ENCODE measurements around the gene ABHD16B. TPM values are rescaled to one million over a fixed set of nuclear protein-coding genes. Genes with fewer than 3 reads are reported as not detected.

Gene ABHD16B
- total RNA-seq, 2 experiments from 2014 or later, result not detected

DNA sequence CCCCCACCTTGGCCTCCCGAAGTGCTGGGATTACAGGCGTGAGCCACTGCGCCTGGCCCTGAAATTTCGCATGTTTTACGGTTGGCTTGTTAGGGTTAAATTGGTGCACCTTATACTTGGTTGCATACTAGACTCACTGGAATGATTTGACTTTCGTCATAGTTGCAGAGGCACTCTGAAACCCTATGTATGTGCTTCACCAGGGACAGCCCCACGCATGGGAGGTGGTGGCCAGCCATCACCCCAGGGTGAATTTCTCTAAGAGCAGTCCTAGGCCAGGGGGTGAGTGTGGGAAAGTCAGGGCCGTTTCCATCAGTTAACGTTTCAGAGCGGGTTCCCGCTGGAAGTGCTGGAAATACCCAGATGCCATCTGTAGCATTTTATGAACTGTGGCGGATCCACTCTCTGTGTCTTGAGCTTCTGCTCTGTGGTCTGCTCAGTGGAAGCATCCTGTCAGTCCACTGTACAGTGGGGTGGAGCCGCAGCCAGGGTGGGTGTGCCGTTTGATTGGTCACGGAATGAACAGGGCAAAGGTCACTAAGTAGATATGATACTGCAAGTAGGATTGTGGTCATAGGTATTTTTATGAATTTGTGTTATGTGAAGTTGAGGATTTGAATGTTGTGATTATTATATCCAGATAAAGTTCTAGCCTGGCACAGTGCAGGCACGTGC lies 46.8 kb downstream of the ABHD16B start:
- H3K4me1 Mint-ChIP-seq (ENCODE audit: low read depth), result peaks cover 39% of the 10 kb centered on the region
- ATAC-seq (no peak), DNase-seq (no peak)
- POLR2A ChIA-PET, result no interaction called here
- no peak overlapping the region for H3K27ac Mint-ChIP-seq
- no peak overlapping the region for H3K4me3 Mint-ChIP-seq
- intact Hi-C loops (cut with micrococcal nuclease), result no loop called here
- CTCF ChIA-PET, result interaction anchor here (3.0 kb wide), 1 partner anchor 66 kb away, joined by 14 read pairs; no protein-coding TSS in a partner anchor
- no peak for TF ChIP-seq CTCF (IDR thresholded peaks at IDR 0.05)
- no peaks in the 10 kb centered on the region for H3K9me3 Mint-ChIP-seq
- H3K36me3 Mint-ChIP-seq (ENCODE audit: low read depth), result peaks cover 13% of the 10 kb centered on the region
- H3K27me3 Mint-ChIP-seq, result no peaks in the 10 kb centered on the region

DNA sequence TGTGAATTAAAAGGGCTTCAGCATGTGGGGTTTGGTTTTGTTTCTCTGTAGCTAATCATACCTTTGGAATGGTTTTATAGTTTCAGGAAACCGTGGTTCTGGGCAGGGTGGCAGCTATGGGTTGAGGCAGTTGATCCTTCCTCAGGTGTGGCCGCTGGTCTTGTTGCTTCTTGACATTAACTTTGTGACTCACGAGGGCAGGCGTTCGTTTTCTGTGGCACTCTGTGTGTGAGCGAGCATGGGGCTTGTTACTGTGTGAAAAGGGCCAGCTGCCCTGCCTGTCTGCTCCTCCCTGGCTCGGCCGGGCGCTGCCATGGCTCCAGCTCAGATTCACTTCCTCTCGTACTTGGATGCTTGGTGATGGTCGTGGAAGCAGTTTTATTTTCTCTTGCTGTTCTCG lies 49.9 kb downstream of the ABHD16B start:
- POLR2A ChIA-PET, result interaction anchor here (0.7 to 0.8 kb wide), 2 partner anchors 10 to 40 kb away, joined by 3 to 4 read pairs; no protein-coding TSS in a partner anchor
- TF ChIP-seq CTCF (IDR thresholded peaks at IDR 0.05), result no peak
- Mint-ChIP-seq H3K27me3 (no peaks in the 10 kb centered on the region), H3K27ac (peak overlapping the region; percentile 3), H3K36me3 (ENCODE audit: low read depth) (peaks cover 20% of the 10 kb centered on the region), H3K4me3 (no peak overlapping the region), H3K9me3 (no peaks in the 10 kb centered on the region), H3K4me1 (ENCODE audit: low read depth) (peaks cover 38% of the 10 kb centered on the region)
- intact Hi-C loops (cut with micrococcal nuclease), result no loop called here
- peak; percentile 27 for ATAC-seq
- CTCF ChIA-PET, result interaction anchor here (1.7 to 2.5 kb wide), 2 partner anchors 62 to 128 kb away, joined by 6 to 14 read pairs; no protein-coding TSS in a partner anchor
- DNase-seq, result no peak

Other genes with a start within 250 kb of the ABHD16B start
- 10 to 100 TPM; 16.2 to 16.3 TPM for gene GMEB2, start 234.4 kb upstream of the ABHD16B start, total RNA-seq
- gene STMN3, start 208.1 kb upstream of the ABHD16B start, total RNA-seq, result 10 to 100 TPM; 17.8 to 18.4 TPM
- 10 to 100 TPM; 37.4 to 39.1 TPM for gene RTEL1, start 203.2 kb upstream of the ABHD16B start, total RNA-seq
- gene TNFRSF6B, start 164.8 kb upstream of the ABHD16B start, total RNA-seq, result not detected
- gene ARFRP1, start 153.5 kb upstream of the ABHD16B start, total RNA-seq, result 10 to 100 TPM; 41.7 to 44.2 TPM
- 10 to 100 TPM; 22.4 to 22.5 TPM for gene ZGPAT, start 153.5 kb upstream of the ABHD16B start, total RNA-seq
- 10 to 100 TPM; 15.5 to 16.8 TPM for gene LIME1, start 124.8 kb upstream of the ABHD16B start, total RNA-seq
- 10 to 100 TPM; 38.5 to 39.8 TPM for gene SLC2A4RG, start 121.7 kb upstream of the ABHD16B start, total RNA-seq
- gene ZBTB46, start 30.2 kb upstream of the ABHD16B start, total RNA-seq, result under 1 TPM; 0.31 to 0.38 TPM
- 10 to 100 TPM; 43.1 to 44.6 TPM for gene TPD52L2, start 3.8 kb downstream of the ABHD16B start, total RNA-seq
- 10 to 100 TPM; 32.2 to 32.5 TPM for gene DNAJC5, start 33.6 kb downstream of the ABHD16B start, total RNA-seq
- 10 to 100 TPM; 31.5 to 32.6 TPM for gene UCKL1, start 94.9 kb downstream of the ABHD16B start, total RNA-seq
- gene ZNF512B, start 108.4 kb downstream of the ABHD16B start, total RNA-seq, result 1 to 10 TPM; 7.5 to 8.6 TPM
- gene SAMD10, start 118.1 kb downstream of the ABHD16B start, total RNA-seq, result 10 to 100 TPM; 17.4 to 17.5 TPM
- gene PRPF6, start 119.6 kb downstream of the ABHD16B start, total RNA-seq, result 10 to 100 TPM; 53.0 to 55.5 TPM
- gene C20orf204, start 174.7 kb downstream of the ABHD16B start, total RNA-seq, result 1 to 10 TPM; 2.8 to 4.7 TPM
- not detected for gene SOX18, start 188.1 kb downstream of the ABHD16B start, total RNA-seq
- gene TCEA2, start 201.7 kb downstream of the ABHD16B start, total RNA-seq, result 10 to 100 TPM; 30.0 to 33.0 TPM
- 10 to 100 TPM; 42.5 to 44.1 TPM for gene RGS19, start 218.0 kb downstream of the ABHD16B start, total RNA-seq
- under 1 TPM; 0.61 to 0.63 TPM for gene OPRL1, start 218.6 kb downstream of the ABHD16B start, total RNA-seq
- gene LKAAEAR1, start 222.9 kb downstream of the ABHD16B start, total RNA-seq, result under 1 TPM; 0.43 TPM
- gene NPBWR2, start 246.1 kb downstream of the ABHD16B start, total RNA-seq, result not detected